T follicular helper cell (primary cell): ENCODE data around the gene ADNP2.
A peak's percentile ranks its signal among the peaks of the same experiment; 100 is the strongest.

ENCODE experiments used
- DNase-seq: peaks from one replicate; pipeline ENCODE4 v3.0.0-alpha.2; 2020; ENCODE audit warnings: low read depth
- total RNA-seq, 2 experiments: gene quantifications; one replicate each; lab custom pipeline; 2026; lab: John Stamatoyannopoulos, UW

Gene ADNP2
- total RNA-seq, result 60.7 to 80.4 reads per million in 2 experiments

GRCh38 chr18:80108739-80109675 is at the start of gene ADNP2:
TSS of gene ADNP2 (plus strand) at chr18:80109262. CDS start at chr18:80117543, 8,281 bp downstream.
- DNase-seq, result peak; percentile 76

- no peak for DNase-seq
Observed at GRCh38 chr18:80059945-80060344, 49.1 kb upstream of the ADNP2 start.

- DNase-seq, result no peak
Observed at GRCh38 chr18:80065705-80066104, 43.4 kb upstream of the ADNP2 start.

GRCh38 chr18:80067321-80067720 is 41.7 kb upstream of the ADNP2 start:
- no peak for DNase-seq

GRCh38 chr18:80067897-80068296 is 41.2 kb upstream of the ADNP2 start:
- no peak for DNase-seq

- DNase-seq, result no peak
Observed at GRCh38 chr18:80068571-80069272, 40.3 kb upstream of the ADNP2 start.

- DNase-seq, result no peak
Observed at GRCh38 chr18:80070825-80071224, 38.2 kb upstream of the ADNP2 start.

- DNase-seq, result no peak
Observed at GRCh38 chr18:80074183-80074582, 34.9 kb upstream of the ADNP2 start.

- DNase-seq, result no peak
Observed at GRCh38 chr18:80074697-80075096, 34.4 kb upstream of the ADNP2 start.

GRCh38 chr18:80075940-80076339 is 33.1 kb upstream of the ADNP2 start:
- no peak for DNase-seq

- no peak for DNase-seq
Observed at GRCh38 chr18:80076379-80076778, 32.7 kb upstream of the ADNP2 start.

- no peak for DNase-seq
Observed at GRCh38 chr18:80077873-80078272, 31.2 kb upstream of the ADNP2 start.

- DNase-seq, result no peak
Observed at GRCh38 chr18:80086281-80086680, 22.8 kb upstream of the ADNP2 start.

GRCh38 chr18:80088036-80088435 is 21.0 kb upstream of the ADNP2 start:
- no peak for DNase-seq

- no peak for DNase-seq
Observed at GRCh38 chr18:80088823-80089222, 20.2 kb upstream of the ADNP2 start.

- DNase-seq, result no peak
Observed at GRCh38 chr18:80095414-80095813, 13.6 kb upstream of the ADNP2 start.

GRCh38 chr18:80096032-80096565 is 13.0 kb upstream of the ADNP2 start:
- no peak for DNase-seq

GRCh38 chr18:80097201-80097600 is 11.9 kb upstream of the ADNP2 start:
- no peak for DNase-seq

GRCh38 chr18:80103231-80103630 is 5.8 kb upstream of the ADNP2 start:
- DNase-seq, result no peak

- no peak for DNase-seq
Observed at GRCh38 chr18:80104364-80104779, 4.7 kb upstream of the ADNP2 start.

- DNase-seq, result no peak
Observed at GRCh38 chr18:80105369-80106167, 3.5 kb upstream of the ADNP2 start.
